ENCODE measurements around the gene THTPA.

- TF ChIP-seq CTCF (IDR thresholded peaks at IDR 0.05) (no peak), KAT7 (CRISPR knock-in tag; IDR thresholded peaks at IDR 0.05; ENCODE audit: borderline replicate concordance) (no peak)
Observed at GRCh38 chr14:23528555-23528954, 27.5 kb upstream of the THTPA start.
